ENCODE data around the gene NR1D1.

DNA sequence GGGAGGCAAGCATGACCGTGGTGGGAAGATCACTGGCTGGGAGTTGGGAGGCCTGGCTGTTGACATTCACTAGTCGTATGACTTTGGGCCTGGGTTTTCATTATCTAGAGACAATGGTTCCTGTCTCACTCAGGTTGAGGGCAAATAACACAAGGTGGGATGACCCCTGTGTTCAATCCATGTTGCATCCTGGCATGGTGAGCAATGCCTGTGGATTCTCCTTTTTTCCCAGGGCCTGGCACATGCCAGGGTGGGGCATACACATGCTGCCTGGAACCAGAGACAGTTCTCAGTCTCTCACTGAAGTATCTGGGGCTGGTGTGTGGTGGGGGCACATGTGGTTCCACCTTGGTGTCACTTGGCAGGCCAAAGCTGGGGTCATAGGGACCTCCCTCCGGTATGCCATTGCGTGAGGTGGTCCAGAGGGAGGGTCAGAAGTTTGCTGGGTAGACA, 32.2 kb downstream of the NR1D1 start:
- TF ChIP-seq, protein P1, sequence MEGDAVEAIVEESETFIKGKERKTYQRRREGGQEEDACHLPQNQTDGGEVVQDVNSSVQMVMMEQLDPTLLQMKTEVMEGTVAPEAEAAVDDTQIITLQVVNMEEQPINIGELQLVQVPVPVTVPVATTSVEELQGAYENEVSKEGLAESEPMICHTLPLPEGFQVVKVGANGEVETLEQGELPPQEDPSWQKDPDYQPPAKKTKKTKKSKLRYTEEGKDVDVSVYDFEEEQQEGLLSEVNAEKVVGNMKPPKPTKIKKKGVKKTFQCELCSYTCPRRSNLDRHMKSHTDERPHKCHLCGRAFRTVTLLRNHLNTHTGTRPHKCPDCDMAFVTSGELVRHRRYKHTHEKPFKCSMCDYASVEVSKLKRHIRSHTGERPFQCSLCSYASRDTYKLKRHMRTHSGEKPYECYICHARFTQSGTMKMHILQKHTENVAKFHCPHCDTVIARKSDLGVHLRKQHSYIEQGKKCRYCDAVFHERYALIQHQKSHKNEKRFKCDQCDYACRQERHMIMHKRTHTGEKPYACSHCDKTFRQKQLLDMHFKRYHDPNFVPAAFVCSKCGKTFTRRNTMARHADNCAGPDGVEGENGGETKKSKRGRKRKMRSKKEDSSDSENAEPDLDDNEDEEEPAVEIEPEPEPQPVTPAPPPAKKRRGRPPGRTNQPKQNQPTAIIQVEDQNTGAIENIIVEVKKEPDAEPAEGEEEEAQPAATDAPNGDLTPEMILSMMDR (IDR thresholded peaks at IDR 0.05): no peak
- TF ChIP-seq POLR2A (IDR thresholded peaks at IDR 0.05) (no peak), POLR2AphosphoS5 (IDR thresholded peaks at IDR 0.05) (no peak)
